B cell (primary cell): ENCODE data around the gene HOXB8. TPM values are rescaled to one million over a fixed set of nuclear protein-coding genes. Genes with fewer than 3 reads are reported as not detected.

Experiments
- ATAC-seq: fragments of 200-7000 bp; cut with Tn5 transposase; one replicate; pipeline ENCODE4 v1.10.0; 2021; ENCODE audit warnings: low read depth, mild to moderate bottlenecking, moderate number of reproducible peaks, moderate library complexity
- CTCF ChIA-PET: fragments of 350-600 bp; sonication (Branson Sonifier 250); formaldehyde crosslinking; loops from one replicate; lab custom pipeline; 2021; ENCODE audit warnings: antibody characterized with exemption, inconsistent platforms; lab: Charles Lee
- POLR2A ChIA-PET: fragments of 350-600 bp; sonication (Branson Sonifier 250); formaldehyde crosslinking; loops from one replicate; lab custom pipeline; 2021; ENCODE audit warnings: antibody characterized with exemption; lab: Charles Lee
- DNase-seq: peaks from one replicate; pipeline ENCODE4 v3.0.0; 2013
- H2AFZ ChIP-seq: 2 replicates; pipeline ENCODE4 v1.6.1; 2012; ENCODE audit warnings: mild to moderate bottlenecking, low read depth, low read length; ENCODE audit not compliant: insufficient read depth, poor library complexity, severe bottlenecking
- H3K27ac ChIP-seq, 2 donors: 1 replicate in 1 of 2; 2 replicates in 1 of 2; pipeline ENCODE4 v1.5.1; 2012 to 2013; ENCODE audit warnings: low read length in 2 of 2, mild to moderate bottlenecking in 2 of 2, moderate library complexity in 1 of 2
- H3K27me3 ChIP-seq, 4 experiments: fragments of 200-600 bp in 1 of 4; sonication (generic) in 1 of 4; replicated peaks in 1 of 4; 1 replicate in 2 of 4; 2 replicates in 2 of 4; pipeline versions ENCODE4 v1.6.1 to v1.7.0; 2013 to 2016; ENCODE audit warnings: low read length in 3 of 4, mild to moderate bottlenecking in 2 of 4, mixed read lengths in 1 of 4, moderate library complexity in 1 of 4; ENCODE audit not compliant: insufficient read depth in 4 of 4, control insufficient read depth in 3 of 4; ENCODE audit errors: control extremely low read depth in 1 of 4
- H3K36me3 ChIP-seq, 2 experiments: replicated peaks in 1 of 2; 1 replicate in 1 of 2; 2 replicates in 1 of 2; pipeline versions ENCODE4 v1.6.1 to v1.7.1; 2013; ENCODE audit warnings: low read length in 1 of 2; ENCODE audit not compliant: insufficient read depth in 2 of 2, control insufficient read depth in 1 of 2; ENCODE audit errors: control extremely low read depth in 1 of 2, extremely low read depth in 1 of 2
- H3K4me1 ChIP-seq, 2 donors: fragments of 200-600 bp in 1 of 2; sonication (generic) in 1 of 2; 1 replicate in 1 of 2; 2 replicates in 1 of 2; pipeline versions ENCODE4 v1.5.1 to v1.6.1; 2013 to 2017; ENCODE audit warnings: low read length in 2 of 2; ENCODE audit not compliant: control insufficient read depth in 2 of 2, insufficient read depth in 2 of 2
- H3K4me2 ChIP-seq: replicated peaks from 2 replicates; pipeline ENCODE3; 2012; ENCODE audit warnings: mild to moderate bottlenecking, low read depth, low read length; ENCODE audit not compliant: poor library complexity, severe bottlenecking
- H3K4me3 ChIP-seq, 5 experiments: fragments of 200-600 bp in 1 of 5; sonication (generic) in 1 of 5; 1 replicate in 3 of 5; 2 replicates in 2 of 5; pipeline versions ENCODE4 v1.5.1 to v1.7.0; 2011 to 2016; ENCODE audit warnings: low read length in 4 of 5, mild to moderate bottlenecking in 4 of 5, low read depth in 2 of 5, control low read depth in 1 of 5, moderate library complexity in 1 of 5; ENCODE audit not compliant: insufficient read depth in 1 of 5; ENCODE audit errors: control extremely low read depth in 1 of 5, extremely low read depth in 1 of 5
- H3K79me2 ChIP-seq: fragments of 200-600 bp; sonication (generic); one replicate; pipeline ENCODE4 v1.6.0; 2016; ENCODE audit warnings: low read length; ENCODE audit not compliant: control insufficient read depth, insufficient read depth
- H3K9ac ChIP-seq: fragments of 200-600 bp; sonication (generic); 2 replicates; pipeline ENCODE4 v1.6.1; 2017; ENCODE audit warnings: mild to moderate bottlenecking, low read length, moderate library complexity
- H3K9me3 ChIP-seq, 3 donors: one replicate each; pipeline versions ENCODE4 v1.6.1 to v1.7.1; 2013; ENCODE audit warnings: low read length in 2 of 3; ENCODE audit not compliant: control insufficient read depth in 2 of 3, insufficient read depth in 1 of 3; ENCODE audit errors: control extremely low read depth in 1 of 3
- H4K20me1 ChIP-seq: 2 replicates; pipeline ENCODE4 v1.6.0; 2012; ENCODE audit warnings: mild to moderate bottlenecking, low read length; ENCODE audit not compliant: insufficient read depth, control insufficient read depth, poor library complexity, severe bottlenecking
- H3K27ac Mint-ChIP-seq: one replicate; pipeline ENCODE4 v1.8.0; 2021; ENCODE audit warnings: mixed read lengths
- H3K27me3 Mint-ChIP-seq: one replicate; pipeline ENCODE4 v1.8.0; 2021; ENCODE audit warnings: mixed read lengths
- H3K4me1 Mint-ChIP-seq: one replicate; pipeline ENCODE4 v1.8.0; 2021; ENCODE audit warnings: mixed read lengths
- H3K4me3 Mint-ChIP-seq: one replicate; pipeline ENCODE4 v1.8.0; 2021; ENCODE audit warnings: mixed read lengths
- H3K9me3 Mint-ChIP-seq: one replicate; pipeline ENCODE4 v1.8.0; 2022; ENCODE audit warnings: mixed read lengths; ENCODE audit not compliant: insufficient read depth
- EZH2 ChIP-seq: IDR thresholded peaks from 2 replicates; pipeline ENCODE4 v1.6.1; 2012; ENCODE audit warnings: borderline replicate concordance, low read depth, mild to moderate bottlenecking, moderate library complexity, low read length; ENCODE audit not compliant: insufficient read depth, poor library complexity, severe bottlenecking
- WGBS: methylation state at CpG from one replicate; pipeline ENCODE4 v1.1.5; 2013; ENCODE audit warnings: missing lambda C conversion rate; ENCODE audit not compliant: insufficient coverage; 5-methylcytosine and 5-hydroxymethylcytosine counted together
- intact Hi-C: fragments of 100-400 bp; cut with micrococcal nuclease; formaldehyde crosslinking; loops from one replicate; pipeline ENCODE4 v1.10.0; 2022
- polyA plus RNA-seq: library from polyadenylated mRNA; depleted of rRNA; stranded (reverse); fragments of >200 nt; gene quantifications from 2 replicates; pipeline ENCODE4 v1.2.3, GENCODE V29; 2012
- total RNA-seq, 2 donors: library from RNA; stranded (reverse); fragments of 120-200 nt in 1 of 2; gene quantifications; 1 replicate in 1 of 2; 2 replicates in 1 of 2; pipeline versions ENCODE4 v1.2.3 to v1.2.4, GENCODE V29; 2013 to 2022
- TF ChIP-seq, protein P1 (sequence below): fragments of 200-600 bp; IDR thresholded peaks from one replicate; pipeline ENCODE4 v1.8.0; 2022; ENCODE audit warnings: antibody characterized with exemption, mild to moderate bottlenecking

The HOXB8 gene
- total and polyA plus RNA-seq, 2 donors (not counting 1 experiment from before 2014, with no cell fraction given), result not detected

- no peak overlapping the region for H3K27ac Mint-ChIP-seq
- H3K4me3 ChIP-seq, result peak overlapping the region in 3 of 5 experiments; percentile 61 to 71 (median 69)
- peak overlapping the region; percentile 83 for H3K4me3 Mint-ChIP-seq
- no peaks in the 10 kb centered on the region for H3K9me3 Mint-ChIP-seq
- peaks cover 33 to 34% of the 10 kb centered on the region in 2 donors for H3K4me1 ChIP-seq
- H3K27me3 Mint-ChIP-seq, result peaks cover 63% of the 10 kb centered on the region
- peak overlapping the region; percentile 79 for H2AFZ ChIP-seq
- no peak for TF ChIP-seq EZH2
- TF ChIP-seq, protein P1, sequence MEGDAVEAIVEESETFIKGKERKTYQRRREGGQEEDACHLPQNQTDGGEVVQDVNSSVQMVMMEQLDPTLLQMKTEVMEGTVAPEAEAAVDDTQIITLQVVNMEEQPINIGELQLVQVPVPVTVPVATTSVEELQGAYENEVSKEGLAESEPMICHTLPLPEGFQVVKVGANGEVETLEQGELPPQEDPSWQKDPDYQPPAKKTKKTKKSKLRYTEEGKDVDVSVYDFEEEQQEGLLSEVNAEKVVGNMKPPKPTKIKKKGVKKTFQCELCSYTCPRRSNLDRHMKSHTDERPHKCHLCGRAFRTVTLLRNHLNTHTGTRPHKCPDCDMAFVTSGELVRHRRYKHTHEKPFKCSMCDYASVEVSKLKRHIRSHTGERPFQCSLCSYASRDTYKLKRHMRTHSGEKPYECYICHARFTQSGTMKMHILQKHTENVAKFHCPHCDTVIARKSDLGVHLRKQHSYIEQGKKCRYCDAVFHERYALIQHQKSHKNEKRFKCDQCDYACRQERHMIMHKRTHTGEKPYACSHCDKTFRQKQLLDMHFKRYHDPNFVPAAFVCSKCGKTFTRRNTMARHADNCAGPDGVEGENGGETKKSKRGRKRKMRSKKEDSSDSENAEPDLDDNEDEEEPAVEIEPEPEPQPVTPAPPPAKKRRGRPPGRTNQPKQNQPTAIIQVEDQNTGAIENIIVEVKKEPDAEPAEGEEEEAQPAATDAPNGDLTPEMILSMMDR, result no peak
- H4K20me1 ChIP-seq, result no peaks in the 10 kb centered on the region
- H3K27me3 ChIP-seq, result peaks cover 0 to 68% (median 40%) of the 10 kb centered on the region in 4 experiments
- POLR2A ChIA-PET, result no interaction called here
- peak overlapping the region; percentile 97 for H3K4me2 ChIP-seq
- intact Hi-C loops, result no loop called here
- no peak overlapping the region for H3K27ac ChIP-seq
- no peaks in the 10 kb centered on the region for H3K36me3 ChIP-seq
- CTCF ChIA-PET, result no interaction called here
- DNase-seq (peak; percentile 43), ATAC-seq (peak; percentile 53)
- WGBS, result 4% methylated on average over 68 of the region's 80 CpGs
- no peaks in the 10 kb centered on the region for H3K79me2 ChIP-seq
- H3K9me3 ChIP-seq, result peaks cover 0 to 27% (median 0%) of the 10 kb centered on the region in 3 donors
- H3K4me1 Mint-ChIP-seq, result peaks cover 31% of the 10 kb centered on the region
- H3K9ac ChIP-seq, result peak overlapping the region; percentile 74
Measured at GRCh38 chr17:48646183-48647102, 31.4 kb upstream of the HOXB8 start.
